HCT116 (cell line): ENCODE data around the gene GBP6.

Source experiments
- CTCF ChIP-seq, 3 experiments: fragments of 200-600 bp in 1 of 3; sonication (generic) in 1 of 3; IDR thresholded peaks in 2 of 3; conservative IDR thresholded peaks in 1 of 3; 2 replicates each; pipeline ENCODE4 v1.5.1; 2012 to 2017; ENCODE audit warnings: low read depth in 2 of 3, low read length in 2 of 3, antibody characterized with exemption in 1 of 3, borderline replicate concordance in 1 of 3, control low read depth in 1 of 3, mild to moderate bottlenecking in 1 of 3, mixed read lengths in 1 of 3, mixed run types in 1 of 3, moderate library complexity in 1 of 3; ENCODE audit not compliant: insufficient read depth in 1 of 3
- ELF1 ChIP-seq: IDR thresholded peaks from 2 replicates; pipeline ENCODE4 v1.6.1; 2012; ENCODE audit warnings: low read depth, borderline replicate concordance
- EZH2 ChIP-seq: fragments of 200-600 bp; sonication (generic); IDR thresholded peaks from 2 replicates; pipeline ENCODE4 v1.6.1; 2017; ENCODE audit warnings: antibody characterized with exemption, mixed run types
- EZH2phosphoT487 ChIP-seq: fragments of 200-600 bp; IDR thresholded peaks from 2 replicates; pipeline ENCODE4 v1.6.1; 2018; ENCODE audit warnings: antibody characterized with exemption, borderline replicate concordance
- JUND ChIP-seq: IDR thresholded peaks from 2 replicates; pipeline ENCODE4 v1.6.1; 2012
- POLR2A ChIP-seq: IDR thresholded peaks from 2 replicates; pipeline ENCODE4 v1.7.0; 2011; ENCODE audit warnings: borderline replicate concordance; ENCODE audit not compliant: insufficient read depth, insufficient read length; ENCODE audit errors: extremely low read depth
- POLR2AphosphoS5 ChIP-seq: IDR thresholded peaks from 2 replicates; pipeline ENCODE4 v1.6.1; 2011; ENCODE audit warnings: mild to moderate bottlenecking, low read depth, low read length, moderate library complexity
- RAD21 ChIP-seq: IDR thresholded peaks from 2 replicates; pipeline ENCODE4 v1.6.1; 2012; ENCODE audit warnings: low read depth, mild to moderate bottlenecking
- YY1 ChIP-seq: IDR thresholded peaks from 2 replicates; pipeline ENCODE4 v1.6.1; 2011; ENCODE audit warnings: low read length, low read depth, moderate library complexity, mild to moderate bottlenecking; ENCODE audit not compliant: insufficient replicate concordance; ENCODE audit errors: extremely low read depth

GRCh38 chr1:89352421-89352820 is 11.4 kb upstream of the GBP6 start:
- TF ChIP-seq POLR2A, result no peak
- no peak for TF ChIP-seq RAD21
- no peak for TF ChIP-seq CTCF (IDR thresholded peaks at IDR 0.05 in 2 of 3, conservative IDR thresholded peaks at IDR 0.05 in 1 of 3; ENCODE audit: borderline replicate concordance in 1 of 3, insufficient read depth in 1 of 3, low read depth in 2 of 3, low read length in 2 of 3)
- TF ChIP-seq EZH2, result no peak
- TF ChIP-seq YY1, result no peak
- no peak for TF ChIP-seq ELF1
- no peak for TF ChIP-seq POLR2AphosphoS5
- TF ChIP-seq EZH2phosphoT487, result no peak
- TF ChIP-seq JUND, result no peak
